Nucleus accumbens (tissue), 56 donors: ENCODE data around the gene TAAR1.
"Not testable (repeated sequence)": the region's sequence is repeated elsewhere in the genome, so short reads cannot be mapped to it uniquely, and the experiment has no call there.

ENCODE experiments used
- DNase-seq, 56 donors: peaks; one replicate each; lab custom pipeline; 2025; lab: John Stamatoyannopoulos, UW

Gene TAAR1

GRCh38 chr6:132664309-132665034 is 5.5 kb upstream of the TAAR1 start:
- no peak for DNase-seq

GRCh38 chr6:132663661-132664060 is 4.7 kb upstream of the TAAR1 start:
- DNase-seq, result no peak

- no peak for DNase-seq
Observed at GRCh38 chr6:132661906-132662305, 2.9 kb upstream of the TAAR1 start.

- DNase-seq, result peak in 1 of 56 donors; percentile 0
Observed at GRCh38 chr6:132651062-132651461, 7.9 kb downstream of the TAAR1 start.

GRCh38 chr6:132650429-132650828 is 8.6 kb downstream of the TAAR1 start:
- no peak for DNase-seq

GRCh38 chr6:132648828-132649227 is 10.2 kb downstream of the TAAR1 start:
- DNase-seq, result no peak

GRCh38 chr6:132648356-132648755 is 10.6 kb downstream of the TAAR1 start:
- no peak for DNase-seq

- DNase-seq, result no peak
Observed at GRCh38 chr6:132643547-132643946, 15.4 kb downstream of the TAAR1 start.

- not testable (repeated sequence) for DNase-seq
Observed at GRCh38 chr6:132637135-132637534, 21.8 kb downstream of the TAAR1 start.

GRCh38 chr6:132635906-132636305 is 23.1 kb downstream of the TAAR1 start:
- DNase-seq, result not testable (repeated sequence)

GRCh38 chr6:132635288-132635687 is 23.7 kb downstream of the TAAR1 start:
- DNase-seq, result not testable (repeated sequence)

- no peak for DNase-seq
Observed at GRCh38 chr6:132634796-132635195, 24.2 kb downstream of the TAAR1 start.

GRCh38 chr6:132633362-132633761 is 25.6 kb downstream of the TAAR1 start:
- no peak for DNase-seq

GRCh38 chr6:132624175-132624574 is 34.8 kb downstream of the TAAR1 start, which contains the start of gene TAAR2:
TSS of gene TAAR2 (minus strand) at chr6:132624275. CDS start at chr6:132624275, 0 bp downstream.
- no peak for DNase-seq

- DNase-seq, result no peak
Observed at GRCh38 chr6:132623106-132623845, 35.7 kb downstream of the TAAR1 start.

GRCh38 chr6:132616677-132617076 is 42.3 kb downstream of the TAAR1 start:
- DNase-seq, result no peak

- no peak for DNase-seq
Observed at GRCh38 chr6:132614554-132614953, 44.4 kb downstream of the TAAR1 start.

- no peak for DNase-seq
Observed at GRCh38 chr6:132612449-132613108, 46.4 kb downstream of the TAAR1 start.

GRCh38 chr6:132611616-132612015 is 47.4 kb downstream of the TAAR1 start:
- DNase-seq, result no peak

GRCh38 chr6:132607544-132608233 is 51.3 kb downstream of the TAAR1 start:
- no peak for DNase-seq
